Posterior cingulate gyrus (tissue), 11 donors: ENCODE results near the gene FBXW5.
A peak's percentile ranks its signal among the peaks of the same experiment; 100 is the strongest.

Source experiments
- DNase-seq, 10 donors: peaks; one replicate each; pipeline versions ENCODE4 v3.0.0 to v3.0.0-alpha.2; 2020 to 2021; ENCODE audit warnings: mixed read lengths in 3 of 10
- intact Hi-C: fragments of 100-400 bp; cut with DNase I; formaldehyde crosslinking; loops from one replicate; pipeline ENCODE4 v1.15.1; 2023

The FBXW5 gene

GRCh38 chr9:136978073-136978864, 33.7 kb upstream of the FBXW5 start:
- DNase-seq, result peak; percentile 85 to 99 (median 92)
- intact Hi-C loops, result no loop called here

- intact Hi-C loops, result loop anchor here (2.0 kb wide), 1 partner anchor 29 kb away; no protein-coding TSS in a partner anchor
- DNase-seq, result no peak
Observed at GRCh38 chr9:136977649-136978072, 33.1 kb upstream of the FBXW5 start.

GRCh38 chr9:136977223-136977622, 32.7 kb upstream of the FBXW5 start, which contains the start of gene PTGDS:
Gene PTGDS (plus strand): TSS chr9:136977504. CDS start chr9:136977579, 75 bp downstream.
- intact Hi-C loops, result loop anchor here (2.0 kb wide), 1 partner anchor 28 kb away; no protein-coding TSS in a partner anchor
- peak; percentile 91 to 99 (median 96) for DNase-seq

GRCh38 chr9:136975644-136976043, 31.1 kb upstream of the FBXW5 start:
- intact Hi-C loops, result loop anchor here (2.0 kb wide), 1 partner anchor 27 kb away; no protein-coding TSS in a partner anchor
- DNase-seq, result peak in 9 of 10 donors; percentile 72 to 97 (median 84)

- intact Hi-C loops, result no loop called here
- DNase-seq, result no peak
Observed at GRCh38 chr9:136974817-136975535, 30.4 kb upstream of the FBXW5 start.

GRCh38 chr9:136973618-136974617, 29.4 kb upstream of the FBXW5 start:
- intact Hi-C loops, result no loop called here
- DNase-seq, result no peak

GRCh38 chr9:136972743-136973142, 28.2 kb upstream of the FBXW5 start:
- intact Hi-C loops, result no loop called here
- DNase-seq, result no peak

GRCh38 chr9:136972335-136972734, 27.8 kb upstream of the FBXW5 start:
- intact Hi-C loops, result no loop called here
- no peak for DNase-seq

- intact Hi-C loops, result no loop called here
- no peak for DNase-seq
Observed at GRCh38 chr9:136971746-136972145, 27.2 kb upstream of the FBXW5 start.

- DNase-seq, result no peak
Observed at GRCh38 chr9:136970361-136970760, 25.8 kb upstream of the FBXW5 start.

GRCh38 chr9:136969774-136970173, 25.2 kb upstream of the FBXW5 start:
- intact Hi-C loops, result no loop called here
- no peak for DNase-seq

More at GRCh38 chr9:136970361-136970760, 25.8 kb upstream of the FBXW5 start:
- intact Hi-C loops, result no loop called here

GRCh38 chr9:136969150-136969549, 24.6 kb upstream of the FBXW5 start:
- DNase-seq, result no peak
- intact Hi-C loops, result no loop called here

- DNase-seq, result no peak
- intact Hi-C loops, result no loop called here
Observed at GRCh38 chr9:136968333-136969127, 24.0 kb upstream of the FBXW5 start.

- intact Hi-C loops, result no loop called here
- DNase-seq, result peak in 6 of 10 donors; percentile 56 to 85 (median 66)
Observed at GRCh38 chr9:136965771-136966484, 21.4 kb upstream of the FBXW5 start.

- intact Hi-C loops, result no loop called here
Observed at GRCh38 chr9:136964833-136965422, 20.4 kb upstream of the FBXW5 start.

GRCh38 chr9:136964171-136964689, 19.7 kb upstream of the FBXW5 start:
- no peak for DNase-seq
- intact Hi-C loops, result no loop called here

More at GRCh38 chr9:136964833-136965422, 20.4 kb upstream of the FBXW5 start:
- no peak for DNase-seq

GRCh38 chr9:136963751-136964150, 19.2 kb upstream of the FBXW5 start:
- no peak for DNase-seq
- intact Hi-C loops, result no loop called here

GRCh38 chr9:136963341-136963740, 18.8 kb upstream of the FBXW5 start:
- no peak for DNase-seq
- intact Hi-C loops, result no loop called here
